OCI-LY3 (cell line): ENCODE data around the gene TFEC.

Experiments used
- EZH2phosphoT487 ChIP-seq: fragments of 200-600 bp; shearing (Covaris generic); IDR thresholded peaks from 2 replicates; pipeline ENCODE4 v1.6.1; 2018; ENCODE audit warnings: antibody characterized with exemption, mixed run types, low read depth
- TF ChIP-seq, protein P1 (sequence below): fragments of 200-600, 300-600 bp; sonication (generic); IDR thresholded peaks from 2 replicates; pipeline ENCODE4 v1.5.1; 2014; ENCODE audit warnings: antibody characterized with exemption, low read length, low read depth

GRCh38 chr7:115941703-115942268 is 88.8 kb downstream of the TFEC start:
- TF ChIP-seq, protein P1, sequence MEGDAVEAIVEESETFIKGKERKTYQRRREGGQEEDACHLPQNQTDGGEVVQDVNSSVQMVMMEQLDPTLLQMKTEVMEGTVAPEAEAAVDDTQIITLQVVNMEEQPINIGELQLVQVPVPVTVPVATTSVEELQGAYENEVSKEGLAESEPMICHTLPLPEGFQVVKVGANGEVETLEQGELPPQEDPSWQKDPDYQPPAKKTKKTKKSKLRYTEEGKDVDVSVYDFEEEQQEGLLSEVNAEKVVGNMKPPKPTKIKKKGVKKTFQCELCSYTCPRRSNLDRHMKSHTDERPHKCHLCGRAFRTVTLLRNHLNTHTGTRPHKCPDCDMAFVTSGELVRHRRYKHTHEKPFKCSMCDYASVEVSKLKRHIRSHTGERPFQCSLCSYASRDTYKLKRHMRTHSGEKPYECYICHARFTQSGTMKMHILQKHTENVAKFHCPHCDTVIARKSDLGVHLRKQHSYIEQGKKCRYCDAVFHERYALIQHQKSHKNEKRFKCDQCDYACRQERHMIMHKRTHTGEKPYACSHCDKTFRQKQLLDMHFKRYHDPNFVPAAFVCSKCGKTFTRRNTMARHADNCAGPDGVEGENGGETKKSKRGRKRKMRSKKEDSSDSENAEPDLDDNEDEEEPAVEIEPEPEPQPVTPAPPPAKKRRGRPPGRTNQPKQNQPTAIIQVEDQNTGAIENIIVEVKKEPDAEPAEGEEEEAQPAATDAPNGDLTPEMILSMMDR, result no peak
- no peak for TF ChIP-seq EZH2phosphoT487
